Breast epithelium (tissue), 3 donors: Measurements from ENCODE around the gene TMEM151B.
A peak's percentile ranks its signal among the peaks of the same experiment; 100 is the strongest.

Experiments
- CTCF ChIP-seq, 3 donors: fragments of 450-650 bp; IDR thresholded peaks; one replicate each; pipeline ENCODE4 v1.5.1; 2016 to 2017; ENCODE audit warnings: antibody characterized with exemption in 3 of 3, mild to moderate bottlenecking in 3 of 3, moderate library complexity in 3 of 3
- POLR2A ChIP-seq: fragments of 450-650 bp; IDR thresholded peaks from one replicate; pipeline ENCODE4 v1.6.1; 2016; ENCODE audit warnings: antibody characterized with exemption, mild to moderate bottlenecking, moderate library complexity
- POLR2AphosphoS5 ChIP-seq, 3 donors: sonication (generic); formaldehyde crosslinking; IDR thresholded peaks; one replicate each; pipeline ENCODE4 v1.6.1; 2017; ENCODE audit warnings: antibody characterized with exemption in 3 of 3

- TF ChIP-seq CTCF (IDR thresholded peaks at IDR 0.05) (no peak), POLR2A (no peak), POLR2AphosphoS5 (IDR thresholded peaks at IDR 0.05) (peak in 1 of 3 donors; percentile 44)
Measured at GRCh38 chr6:44265722-44266233, 4.5 kb upstream of the TMEM151B start.
